Mucosa of gallbladder (tissue), 1 donor: ENCODE measurements around the gene PGA3. TPM values are rescaled to one million over a fixed set of nuclear protein-coding genes. Genes with fewer than 3 reads are reported as not detected.
"Not testable (repeated sequence)": the region's sequence is repeated elsewhere in the genome, so short reads cannot be mapped to it uniquely, and the experiment has no call there.

Experiments used
- DNase-seq: peaks from one replicate; pipeline ENCODE4 v3.0.0-alpha.2; 2020; ENCODE audit warnings: low spot score
- total RNA-seq: library from RNA; stranded (reverse); gene quantifications from one replicate; pipeline ENCODE4 v1.2.1, GENCODE V29; 2021
- donor health status: DM: no; HTN: no; CAD: no.

PGA3 gene
- total RNA-seq, 1 donor from 2014 or later: 0.26 TPM

GRCh38 chr11:61207636-61208310 lies 4.5 kb downstream of the PGA3 start:
- not testable (repeated sequence) for DNase-seq

- DNase-seq: not testable (repeated sequence)
Measured at GRCh38 chr11:61210629-61211028, 7.3 kb downstream of the PGA3 start.

GRCh38 chr11:61211327-61211952 lies 8.1 kb downstream of the PGA3 start:
- not testable (repeated sequence) for DNase-seq

- DNase-seq: not testable (repeated sequence)
Measured at GRCh38 chr11:61212202-61212601, 8.9 kb downstream of the PGA3 start.

GRCh38 chr11:61213711-61214324 lies 10.5 kb downstream of the PGA3 start:
- not testable (repeated sequence) for DNase-seq

GRCh38 chr11:61218306-61218705 lies 15.0 kb downstream of the PGA3 start:
- not testable (repeated sequence) for DNase-seq

GRCh38 chr11:61219016-61219415 lies 15.7 kb downstream of the PGA3 start:
- not testable (repeated sequence) for DNase-seq

GRCh38 chr11:61222047-61222446 lies 18.7 kb downstream of the PGA3 start, which contains the start of gene PGA4:
Gene PGA4 (plus strand): TSS chr11:61222347. CDS start chr11:61222401, 54 bp downstream.
- DNase-seq: not testable (repeated sequence)

GRCh38 chr11:61222692-61223091 lies 19.4 kb downstream of the PGA3 start:
- DNase-seq: not testable (repeated sequence)

GRCh38 chr11:61226457-61227137 lies 23.3 kb downstream of the PGA3 start:
- DNase-seq: not testable (repeated sequence)

- DNase-seq: not testable (repeated sequence)
Measured at GRCh38 chr11:61229458-61229857, 26.1 kb downstream of the PGA3 start.

GRCh38 chr11:61231033-61231432 lies 27.7 kb downstream of the PGA3 start:
- not testable (repeated sequence) for DNase-seq

- DNase-seq: not testable (repeated sequence)
Measured at GRCh38 chr11:61231585-61231984, 28.3 kb downstream of the PGA3 start.

- DNase-seq: not testable (repeated sequence)
Measured at GRCh38 chr11:61232548-61233145, 29.3 kb downstream of the PGA3 start.

- not testable (repeated sequence) for DNase-seq
Measured at GRCh38 chr11:61237130-61237529, 33.8 kb downstream of the PGA3 start.

GRCh38 chr11:61240288-61240687 lies 37.0 kb downstream of the PGA3 start:
- DNase-seq: not testable (repeated sequence)

GRCh38 chr11:61240875-61241274 lies 37.6 kb downstream of the PGA3 start, which contains the start of gene PGA5:
Gene PGA5 (plus strand): TSS chr11:61241175. CDS start chr11:61241227, 52 bp downstream.
- DNase-seq: not testable (repeated sequence)

- not testable (repeated sequence) for DNase-seq
Measured at GRCh38 chr11:61241526-61241925, 38.2 kb downstream of the PGA3 start.

- DNase-seq: not testable (repeated sequence)
Measured at GRCh38 chr11:61245284-61245964, 42.1 kb downstream of the PGA3 start.

GRCh38 chr11:61248071-61248470 lies 44.8 kb downstream of the PGA3 start:
- DNase-seq: not testable (repeated sequence)

GRCh38 chr11:61249201-61249600 lies 45.9 kb downstream of the PGA3 start:
- DNase-seq: not testable (repeated sequence)
